Gastroesophageal sphincter (tissue), 4 donors: ENCODE results near the gene SRF. TPM values are rescaled to one million over a fixed set of nuclear protein-coding genes. Genes with fewer than 3 reads are reported as not detected.

Experiments used
- ATAC-seq: fragments of 150-250 bp; one replicate; pipeline ENCODE4 v1.9.1; 2016; ENCODE audit warnings: mild to moderate bottlenecking, moderate library complexity
- H3K27ac ChIP-seq, 4 donors: fragments of 200-600 bp; sonication (generic) in 3 of 4; 1 replicate in 3 of 4; 2 replicates in 1 of 4; pipeline ENCODE4 v1.5.1; 2016 to 2019
- H3K27me3 ChIP-seq: fragments of 200-600 bp; sonication (generic); one replicate; pipeline ENCODE4 v1.5.1; 2019
- H3K36me3 ChIP-seq, 2 donors: fragments of 200-600 bp; sonication (generic); one replicate each; pipeline ENCODE4 v1.5.1; 2019; ENCODE audit warnings: control low read depth in 1 of 2
- H3K4me1 ChIP-seq, 3 donors: fragments of 200-600 bp; sonication (generic); 1 replicate in 2 of 3; 2 replicates in 1 of 3; pipeline ENCODE4 v1.5.1; 2016 to 2019; ENCODE audit warnings: control low read depth in 2 of 3
- H3K4me3 ChIP-seq, 2 donors: fragments of 200-600 bp; sonication (generic); one replicate each; pipeline ENCODE4 v1.5.1; 2019; ENCODE audit warnings: mild to moderate bottlenecking in 1 of 2, moderate library complexity in 1 of 2
- H3K9me3 ChIP-seq, 3 donors: fragments of 200-600 bp; sonication (generic); one replicate each; pipeline ENCODE4 v1.5.1; 2017 to 2019; ENCODE audit warnings: control low read depth in 2 of 3
- EP300 ChIP-seq: sonication (generic); formaldehyde crosslinking; IDR thresholded peaks from one replicate; pipeline ENCODE4 v1.6.1; 2017; ENCODE audit warnings: antibody characterized with exemption, mild to moderate bottlenecking
- POLR2A ChIP-seq, 2 donors: fragments of 450-650 bp; IDR thresholded peaks; one replicate each; pipeline ENCODE4 v1.6.1; 2017; ENCODE audit warnings: antibody characterized with exemption in 2 of 2, mild to moderate bottlenecking in 2 of 2, moderate library complexity in 1 of 2
- POLR2AphosphoS5 ChIP-seq: sonication (generic); formaldehyde crosslinking; IDR thresholded peaks from one replicate; pipeline ENCODE4 v1.6.1; 2017; ENCODE audit warnings: antibody characterized with exemption
- WGBS, 2 donors: methylation state at CpG; one replicate each; pipeline ENCODE4 v1.1.5; 2018; ENCODE audit warnings: low coverage in 1 of 2; 5-methylcytosine and 5-hydroxymethylcytosine counted together
- total RNA-seq, 4 donors: library from RNA; depleted of rRNA; stranded (reverse); fragments of >200 nt; gene quantifications; one replicate each; pipeline ENCODE4 v1.1.0, GENCODE V29; 2016
- TF ChIP-seq, protein P1 (sequence below), 4 experiments: fragments of 200-600 bp in 2 of 4; fragments of 450-650 bp in 2 of 4; sonication (generic) in 1 of 4; IDR thresholded peaks; one replicate each; pipeline ENCODE4 v1.5.1; 2017 to 2019; ENCODE audit warnings: antibody characterized with exemption in 4 of 4, mild to moderate bottlenecking in 2 of 4, moderate library complexity in 2 of 4

Gene SRF
- total RNA-seq, result 100 to 1,000 TPM in 3 of 4 donors, 10 to 100 TPM in 1; 92.6 to 192 (median 117) TPM

- peak; percentile 84 for ATAC-seq
- Histone ChIP-seq H3K4me3 (peak within 1 kb of the TSS; percentile 62 to 99), H3K27me3 (no peaks in the 10 kb centered on the region), H3K9me3 (no peaks in the 10 kb centered on the region), H3K36me3 (peaks cover 0 to 9% of the 10 kb centered on the region in 2 donors), H3K27ac (peak within 1 kb of the TSS; percentile 92 to 100 (median 100)), H3K4me1 (peaks cover 0 to 41% (median 29%) of the 10 kb centered on the region in 3 donors)
- 0% methylated on average over 4 to 10 of the region's 83 CpGs for WGBS, 2 donors
- TF ChIP-seq, protein P1, sequence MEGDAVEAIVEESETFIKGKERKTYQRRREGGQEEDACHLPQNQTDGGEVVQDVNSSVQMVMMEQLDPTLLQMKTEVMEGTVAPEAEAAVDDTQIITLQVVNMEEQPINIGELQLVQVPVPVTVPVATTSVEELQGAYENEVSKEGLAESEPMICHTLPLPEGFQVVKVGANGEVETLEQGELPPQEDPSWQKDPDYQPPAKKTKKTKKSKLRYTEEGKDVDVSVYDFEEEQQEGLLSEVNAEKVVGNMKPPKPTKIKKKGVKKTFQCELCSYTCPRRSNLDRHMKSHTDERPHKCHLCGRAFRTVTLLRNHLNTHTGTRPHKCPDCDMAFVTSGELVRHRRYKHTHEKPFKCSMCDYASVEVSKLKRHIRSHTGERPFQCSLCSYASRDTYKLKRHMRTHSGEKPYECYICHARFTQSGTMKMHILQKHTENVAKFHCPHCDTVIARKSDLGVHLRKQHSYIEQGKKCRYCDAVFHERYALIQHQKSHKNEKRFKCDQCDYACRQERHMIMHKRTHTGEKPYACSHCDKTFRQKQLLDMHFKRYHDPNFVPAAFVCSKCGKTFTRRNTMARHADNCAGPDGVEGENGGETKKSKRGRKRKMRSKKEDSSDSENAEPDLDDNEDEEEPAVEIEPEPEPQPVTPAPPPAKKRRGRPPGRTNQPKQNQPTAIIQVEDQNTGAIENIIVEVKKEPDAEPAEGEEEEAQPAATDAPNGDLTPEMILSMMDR (IDR thresholded peaks at IDR 0.05), result peak in 3 of 4 experiments; percentile 80 to 92 (median 91)
- TF ChIP-seq EP300 (no peak), POLR2AphosphoS5 (peak; percentile 44), POLR2A (IDR thresholded peaks at IDR 0.05) (peak; percentile 81 to 90)
Measured at GRCh38 chr6:43170931-43171706, at the start of gene SRF. SRF (plus strand) TSS chr6:43171269; CDS start chr6:43171657, 388 bp downstream.

GRCh38 chr6:43122146-43122545 lies 48.9 kb upstream of the SRF start:
- Histone ChIP-seq H3K9me3 (no peaks in the 10 kb centered on the region), H3K4me1 (peaks cover 0 to 26% (median 12%) of the 10 kb centered on the region in 3 donors), H3K27ac (no peak overlapping the region), H3K4me3 (no peak overlapping the region), H3K27me3 (no peaks in the 10 kb centered on the region), H3K36me3 (no peaks in the 10 kb centered on the region)
- TF ChIP-seq EP300 (no peak), POLR2A (IDR thresholded peaks at IDR 0.05) (no peak), POLR2AphosphoS5 (no peak)
- TF ChIP-seq, protein P1 (IDR thresholded peaks at IDR 0.05), result no peak
- no peak for ATAC-seq
- no CpG with 5 or more reads among the region's 2 CpGs for WGBS, 2 donors

GRCh38 chr6:43123461-43124314 lies 47.4 kb upstream of the SRF start:
- no peak for ATAC-seq
- Histone ChIP-seq H3K36me3 (no peaks in the 10 kb centered on the region), H3K4me3 (no peak overlapping the region), H3K4me1 (peaks cover 0 to 36% (median 12%) of the 10 kb centered on the region in 3 donors), H3K27ac (peak overlapping the region in 1 of 4 donors; percentile 46), H3K27me3 (no peaks in the 10 kb centered on the region), H3K9me3 (no peaks in the 10 kb centered on the region)
- 33 to 47% methylated on average over 3 to 6 of the region's 25 CpGs for WGBS, 2 donors
- no peak for TF ChIP-seq POLR2A (IDR thresholded peaks at IDR 0.05)
- TF ChIP-seq, protein P1 (IDR thresholded peaks at IDR 0.05), result no peak
- no peak for TF ChIP-seq POLR2AphosphoS5
- no peak for TF ChIP-seq EP300

- no peaks in the 10 kb centered on the region for H3K9me3 ChIP-seq
Measured at GRCh38 chr6:43124481-43124880, 46.6 kb upstream of the SRF start.

More at GRCh38 chr6:43124481-43124880, 46.6 kb upstream of the SRF start:
- H3K36me3 ChIP-seq, result no peaks in the 10 kb centered on the region
- H3K27ac ChIP-seq, result no peak overlapping the region
- no peak overlapping the region for H3K4me3 ChIP-seq
- ATAC-seq, result no peak
- H3K27me3 ChIP-seq, result no peaks in the 10 kb centered on the region
- H3K4me1 ChIP-seq, result peaks cover 0 to 41% (median 12%) of the 10 kb centered on the region in 3 donors
- 50 to 80% methylated on average over 1 to 2 of the region's 6 CpGs for WGBS, 2 donors
- TF ChIP-seq POLR2AphosphoS5 (no peak), POLR2A (IDR thresholded peaks at IDR 0.05) (no peak), EP300 (no peak)
- TF ChIP-seq, protein P1 (IDR thresholded peaks at IDR 0.05), result no peak
